Pancreas (tissue), 10 donors: ENCODE data around the gene DCTN4. TPM values are rescaled to one million over a fixed set of nuclear protein-coding genes. Genes with fewer than 3 reads are reported as not detected.
A peak's percentile ranks its signal among the peaks of the same experiment; 100 is the strongest.

Source experiments
- ATAC-seq, 4 donors: fragments of 200-7000 bp; cut with Tn5 transposase; one replicate each; pipeline versions ENCODE4 v1.8.0 to v1.9.1; 2020; ENCODE audit warnings: mild to moderate bottlenecking in 4 of 4, moderate library complexity in 4 of 4
- DNase-seq, 6 donors: peaks; one replicate each; pipeline ENCODE4 v3.0.0-alpha.2; 2020
- FAIRE-seq: peaks from 2 replicates; lab custom pipeline; 2012; peaks lifted over from hg19 to GRCh38; lab: Jason Lieb, UNC
- H3K27ac ChIP-seq, 4 donors: fragments of 200-600 bp; sonication (generic); 1 replicate in 3 of 4; 2 replicates in 1 of 4; pipeline versions ENCODE4 v1.5.0 to v1.8.0; 2020
- H3K27me3 ChIP-seq, 4 donors: fragments of 200-600 bp; one replicate each; pipeline ENCODE4 v1.8.0; 2021
- H3K36me3 ChIP-seq, 3 donors: fragments of 200-600 bp; sonication (generic) in 1 of 3; one replicate each; pipeline versions ENCODE4 v1.5.0 to v1.8.0; 2020 to 2021
- H3K4me1 ChIP-seq, 3 donors: fragments of 200-600 bp; one replicate each; pipeline ENCODE4 v1.8.0; 2021
- H3K4me3 ChIP-seq, 4 donors: fragments of 200-600 bp; sonication (generic) in 2 of 4; one replicate each; pipeline versions ENCODE4 v1.5.0 to v1.8.0; 2020 to 2021
- H3K9me3 ChIP-seq, 4 donors: fragments of 200-600 bp; one replicate each; pipeline ENCODE4 v1.8.0; 2021
- WGBS, 2 donors: extraction: QIAGEN DNeasy Blood & Tissue Kit; methylation state at CpG; one replicate each; pipeline ENCODE4 v1.1.7; 2013; 5-methylcytosine and 5-hydroxymethylcytosine counted together
- intact Hi-C, 3 donors: fragments of 100-400 bp; cut with DNase I; formaldehyde crosslinking; loops; one replicate each; pipeline versions ENCODE4 v1.11.1 to v1.14.2; 2022
- polyA plus RNA-seq, 2 donors: library from polyadenylated mRNA; stranded (reverse); fragments of 200-250 nt; gene quantifications; one replicate each; pipeline ENCODE4 v1.2.3, GENCODE V29; 2013
- total RNA-seq, 6 donors: library from RNA; stranded (reverse); fragmentation: NEBNext Ultra II Directional in 4 of 6; extraction: Animal tissue kit (Norgen Biotek cat#: 25700) in 4 of 6; gene quantifications; one replicate each; pipeline versions ENCODE4 v1.2.1 to v1.2.4, GENCODE V29; 2021 to 2023
- TF ChIP-seq, protein P1 (sequence below), 4 donors: fragments of 200-600 bp; sonication (generic) in 3 of 4; IDR thresholded peaks; one replicate each; pipeline versions ENCODE4 v1.5.0 to v1.8.0; 2021; ENCODE audit warnings: antibody characterized with exemption in 4 of 4
- donor health status: healthy with polysubstance abuse.
- donor health status: DM: no; HTN: no; CAD: no; lungs with moderate emphysema.
- donor health status: DM: no; HTN: no; CAD: no.
- donor health status: control.
- donor health status: control.
- donor health status: Bipolar disorder and iron deficiency.
- donor health status: DM: yes; HTN: yes; CAD: no.
- donor health status: DM: no; HTN: no; CAD: no.
- donor health status: DM: no; HTN: no; CAD: no.
- donor health status: DM: yes; HTN: yes; CAD: no.

Gene DCTN4
- total and polyA plus RNA-seq, 8 donors: 13.8 to 61.1 (median 45.1) TPM

DNA sequence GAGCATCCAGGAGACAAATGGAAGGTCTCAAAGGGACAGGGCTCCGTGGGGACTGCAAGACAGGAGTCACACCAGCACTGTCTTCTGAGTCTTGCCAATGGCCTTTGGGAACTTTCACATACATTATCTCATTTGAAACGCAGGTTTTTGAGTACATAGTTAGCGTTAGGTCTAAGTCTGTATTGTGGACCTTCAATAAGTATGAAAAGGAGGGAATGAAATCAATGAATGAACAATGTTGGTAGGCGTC is 442 bp upstream of the DCTN4 start:
- 40 to 46% methylated on average over 4 of the region's 4 CpGs for WGBS, 2 donors
- H3K36me3 ChIP-seq: no peaks in the 10 kb centered on the region
- FAIRE-seq (no peak), ATAC-seq (no peak), DNase-seq (no peak)
- no peaks in the 10 kb centered on the region for H3K27me3 ChIP-seq
- H3K9me3 ChIP-seq: no peaks in the 10 kb centered on the region
- TF ChIP-seq, protein P1, sequence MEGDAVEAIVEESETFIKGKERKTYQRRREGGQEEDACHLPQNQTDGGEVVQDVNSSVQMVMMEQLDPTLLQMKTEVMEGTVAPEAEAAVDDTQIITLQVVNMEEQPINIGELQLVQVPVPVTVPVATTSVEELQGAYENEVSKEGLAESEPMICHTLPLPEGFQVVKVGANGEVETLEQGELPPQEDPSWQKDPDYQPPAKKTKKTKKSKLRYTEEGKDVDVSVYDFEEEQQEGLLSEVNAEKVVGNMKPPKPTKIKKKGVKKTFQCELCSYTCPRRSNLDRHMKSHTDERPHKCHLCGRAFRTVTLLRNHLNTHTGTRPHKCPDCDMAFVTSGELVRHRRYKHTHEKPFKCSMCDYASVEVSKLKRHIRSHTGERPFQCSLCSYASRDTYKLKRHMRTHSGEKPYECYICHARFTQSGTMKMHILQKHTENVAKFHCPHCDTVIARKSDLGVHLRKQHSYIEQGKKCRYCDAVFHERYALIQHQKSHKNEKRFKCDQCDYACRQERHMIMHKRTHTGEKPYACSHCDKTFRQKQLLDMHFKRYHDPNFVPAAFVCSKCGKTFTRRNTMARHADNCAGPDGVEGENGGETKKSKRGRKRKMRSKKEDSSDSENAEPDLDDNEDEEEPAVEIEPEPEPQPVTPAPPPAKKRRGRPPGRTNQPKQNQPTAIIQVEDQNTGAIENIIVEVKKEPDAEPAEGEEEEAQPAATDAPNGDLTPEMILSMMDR (IDR thresholded peaks at IDR 0.05): no peak
- H3K4me1 ChIP-seq: peaks cover 24 to 38% (median 27%) of the 10 kb centered on the region in 3 donors
- peak overlapping the region; percentile 43 to 60 (median 58) for H3K4me3 ChIP-seq
- intact Hi-C loops: no loop called here
- H3K27ac ChIP-seq: peak overlapping the region; percentile 86 to 95 (median 94)

DNA sequence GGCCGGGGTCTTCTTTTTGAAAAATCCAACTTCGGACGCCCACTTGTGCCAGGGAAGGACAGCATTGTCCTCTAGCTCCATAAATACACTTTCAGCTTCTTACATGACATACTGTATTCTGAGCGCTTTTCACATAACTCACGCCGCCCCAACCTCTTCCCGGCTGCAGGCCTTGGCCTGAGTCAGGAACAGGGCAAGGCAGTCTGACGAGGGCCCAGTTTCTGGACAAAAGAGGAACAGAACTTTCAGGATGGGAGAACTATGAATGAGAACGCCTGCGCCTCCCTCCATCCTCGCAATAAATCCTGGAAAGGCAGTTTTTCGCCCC is 650 bp downstream of the DCTN4 start:
- Histone ChIP-seq H3K9me3 (no peaks in the 10 kb centered on the region), H3K27ac (peak overlapping the region; percentile 86 to 95 (median 94)), H3K4me1 (peaks cover 30 to 35% (median 32%) of the 10 kb centered on the region in 3 donors), H3K4me3 (peak overlapping the region; percentile 43 to 60 (median 58)), H3K27me3 (no peaks in the 10 kb centered on the region), H3K36me3 (peaks cover 0 to 5% (median 2%) of the 10 kb centered on the region in 3 donors)
- WGBS, 2 donors: 2% methylated on average over 12 of the region's 12 CpGs
- intact Hi-C loops: no loop called here
- ATAC-seq (peak; percentile 31 to 52 (median 36)), DNase-seq (peak in 2 of 6 donors; percentile 45 to 49), FAIRE-seq (no peak)
- TF ChIP-seq, protein P1 (IDR thresholded peaks at IDR 0.05): no peak

DNA sequence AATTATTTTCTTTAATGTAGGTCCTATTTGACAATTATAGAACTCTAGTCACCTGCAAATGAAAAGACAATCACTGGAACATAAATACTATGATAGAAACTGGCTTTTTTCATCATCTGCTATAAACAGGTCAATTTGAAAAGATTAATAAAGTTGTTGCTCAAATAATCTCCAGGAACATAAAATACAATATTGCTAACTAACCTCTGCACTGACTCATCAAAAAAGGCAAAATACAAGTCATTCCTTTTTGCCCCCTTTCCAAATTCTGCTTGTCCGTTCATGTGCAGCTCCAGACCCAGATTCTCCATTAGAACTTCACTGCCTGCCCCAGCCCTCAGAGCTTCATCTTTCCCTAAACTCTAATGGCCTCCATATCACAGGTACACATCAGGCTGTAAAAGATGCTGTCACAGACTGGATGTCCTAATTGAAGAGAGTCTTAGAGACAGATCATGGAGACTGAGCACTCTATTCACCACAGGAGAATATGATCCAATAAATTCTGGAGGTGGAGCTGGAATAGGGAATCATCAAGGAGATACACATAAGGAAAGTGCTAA is 1.6 kb downstream of the DCTN4 start:
- intact Hi-C loops: no loop called here
- no peak for ATAC-seq
- WGBS, 2 donors: 62 to 73% methylated on average over 1 of the region's 1 CpG
- no peak for FAIRE-seq
- Histone ChIP-seq H3K27me3 (no peaks in the 10 kb centered on the region), H3K9me3 (no peaks in the 10 kb centered on the region), H3K4me1 (peaks cover 26 to 35% (median 30%) of the 10 kb centered on the region in 3 donors), H3K4me3 (peak overlapping the region in 2 of 4 donors; percentile 58 to 60), H3K36me3 (peaks cover 0 to 7% (median 7%) of the 10 kb centered on the region in 3 donors), H3K27ac (peak overlapping the region in 2 of 4 donors; percentile 95)
- TF ChIP-seq, protein P1 (IDR thresholded peaks at IDR 0.05): no peak
- no peak for DNase-seq

DNA sequence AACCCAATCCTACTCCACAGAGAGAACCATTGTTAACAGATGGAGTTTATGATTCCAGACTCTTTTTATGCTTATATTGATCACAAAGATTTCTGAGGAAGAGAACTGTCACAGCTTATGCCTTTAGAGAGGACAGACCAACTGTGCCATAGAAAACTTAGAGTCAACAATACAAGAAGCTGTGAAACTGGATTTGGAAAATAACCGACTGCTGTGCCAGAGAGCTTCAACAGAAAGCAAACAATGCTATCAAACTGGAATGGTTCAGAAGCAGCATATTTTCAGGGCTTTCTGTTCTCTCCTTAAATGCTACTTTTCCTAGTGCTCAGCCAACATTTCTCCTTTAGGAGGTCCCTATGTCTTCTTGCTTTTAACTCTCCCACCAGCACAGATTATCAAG is 5.0 kb downstream of the DCTN4 start:
- H3K4me1 ChIP-seq: peaks cover 35 to 42% (median 37%) of the 10 kb centered on the region in 3 donors
- FAIRE-seq: no peak
- H3K4me3 ChIP-seq: no peak overlapping the region
- TF ChIP-seq, protein P1 (IDR thresholded peaks at IDR 0.05): no peak
- peaks cover 0 to 17% (median 7%) of the 10 kb centered on the region in 3 donors for H3K36me3 ChIP-seq
- WGBS, 2 donors: 17 to 21% methylated on average over 1 of the region's 1 CpG
- peak; percentile 12 to 52 (median 30) for ATAC-seq
- H3K27me3 ChIP-seq: no peaks in the 10 kb centered on the region
- no peaks in the 10 kb centered on the region for H3K9me3 ChIP-seq
- intact Hi-C loops: no loop called here
- peak overlapping the region in 3 of 4 donors; percentile 9 to 65 (median 47) for H3K27ac ChIP-seq
- DNase-seq: no peak

DNA sequence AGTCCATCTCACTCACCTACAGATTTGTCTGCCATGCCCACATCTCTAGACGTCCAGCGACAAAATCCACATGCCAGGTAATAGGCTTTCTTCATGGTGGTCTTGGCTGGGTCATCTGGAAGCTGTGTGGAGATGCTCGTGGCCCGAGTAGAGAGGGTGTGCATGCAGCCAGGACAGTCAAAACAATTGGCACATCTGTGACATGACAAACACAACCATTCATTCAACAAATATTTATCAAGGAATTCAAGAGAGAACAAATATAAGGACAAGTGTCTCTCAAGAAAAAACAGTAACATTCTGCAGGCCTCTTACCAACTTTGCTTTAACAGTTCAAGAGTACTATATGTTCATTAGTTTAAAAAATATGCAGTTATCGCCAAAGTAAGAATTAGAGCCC is 5.4 kb downstream of the DCTN4 start:
- H3K4me3 ChIP-seq: no peak overlapping the region
- FAIRE-seq: no peak
- no peak for DNase-seq
- intact Hi-C loops: no loop called here
- TF ChIP-seq, protein P1 (IDR thresholded peaks at IDR 0.05): no peak
- H3K4me1 ChIP-seq: peaks cover 35 to 42% (median 37%) of the 10 kb centered on the region in 3 donors
- H3K36me3 ChIP-seq: peaks cover 0 to 17% (median 7%) of the 10 kb centered on the region in 3 donors
- peak overlapping the region in 2 of 4 donors; percentile 47 to 65 for H3K27ac ChIP-seq
- no peaks in the 10 kb centered on the region for H3K9me3 ChIP-seq
- no peaks in the 10 kb centered on the region for H3K27me3 ChIP-seq
- 52 to 53% methylated on average over 5 of the region's 5 CpGs for WGBS, 2 donors
- ATAC-seq: no peak
